Large intestine (tissue), 3 donors: ENCODE results near the gene FDX2. TPM values are rescaled to one million over a fixed set of nuclear protein-coding genes. Genes with fewer than 3 reads are reported as not detected.

Experiments used
- DNase-seq, 2 donors: peaks; one replicate each; pipeline versions ENCODE4 v3.0.0 to v3.0.0-alpha.2; 2013
- H3K27ac ChIP-seq: one replicate; pipeline ENCODE4 v1.5.1; 2013; ENCODE audit warnings: low read length
- H3K27me3 ChIP-seq: 2 replicates; pipeline ENCODE4 v1.6.1; 2013; ENCODE audit warnings: low read length; ENCODE audit not compliant: control insufficient read depth, insufficient read depth
- H3K36me3 ChIP-seq: 2 replicates; pipeline ENCODE4 v1.6.1; 2013; ENCODE audit warnings: low read length; ENCODE audit not compliant: control insufficient read depth, insufficient read depth
- H3K4me1 ChIP-seq: one replicate; pipeline ENCODE4 v1.6.1; 2013; ENCODE audit warnings: low read length; ENCODE audit not compliant: control insufficient read depth, insufficient read depth
- H3K4me3 ChIP-seq: one replicate; pipeline ENCODE4 v1.5.1; 2013; ENCODE audit warnings: low read length
- H3K9me3 ChIP-seq: one replicate; pipeline ENCODE4 v1.6.1; 2013; ENCODE audit warnings: mild to moderate bottlenecking, low read depth, low read length, moderate library complexity; ENCODE audit not compliant: control insufficient read depth
- whole genome bisulfite sequencing: methylation state at CpG from one replicate; pipeline ENCODE4 v1.1.5; 2013; ENCODE audit warnings: low lambda C conversion rate; ENCODE audit not compliant: insufficient coverage; 5-methylcytosine and 5-hydroxymethylcytosine counted together
- polyA plus RNA-seq: library from polyadenylated mRNA; unstranded; fragments of 120-200 nt; gene quantifications from one replicate; pipeline ENCODE4 v1.2.1, GENCODE V29; 2013

The FDX2 gene
- polyA plus RNA-seq, 1 donor: 17.9 TPM

DNA sequence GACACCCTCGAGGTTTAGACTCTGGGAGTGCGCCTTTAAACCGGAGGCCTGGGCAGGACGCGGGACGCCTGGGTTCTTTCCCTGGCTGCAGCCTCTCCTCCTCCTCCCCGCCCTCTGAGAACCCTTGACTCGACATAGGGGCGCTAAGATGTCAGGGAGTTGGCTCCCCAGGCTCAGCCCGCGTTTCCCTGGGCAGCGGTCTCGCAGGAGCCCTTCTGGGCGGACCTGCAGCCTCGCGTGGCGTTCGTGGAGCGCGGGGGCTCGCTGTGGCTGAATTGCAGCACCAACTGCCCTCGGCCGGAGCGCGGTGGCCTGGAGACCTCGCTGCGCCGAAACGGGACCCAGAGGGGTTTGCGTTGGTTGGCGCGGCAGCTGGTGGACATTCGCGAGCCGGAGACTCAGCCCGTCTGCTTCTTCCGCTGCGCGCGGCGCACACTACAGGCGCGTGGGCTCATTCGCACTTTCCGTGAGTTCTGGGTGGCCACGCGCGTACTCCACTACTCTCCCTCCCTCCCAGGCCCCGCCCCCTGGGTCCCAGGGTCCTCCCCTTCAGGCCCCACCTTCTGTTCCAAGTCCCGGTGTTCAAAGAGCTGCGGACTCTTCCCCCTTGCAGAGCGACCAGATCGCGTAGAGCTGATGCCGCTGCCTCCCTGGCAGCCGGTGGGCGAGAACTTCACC, 24.8 kb downstream of the FDX2 start:
- H3K36me3 ChIP-seq: peaks cover under 1% of the 10 kb centered on the region
- H3K27me3 ChIP-seq: peaks cover 94% of the 10 kb centered on the region
- no CpG with 5 or more reads among the region's 57 CpGs for WGBS
- H3K9me3 ChIP-seq: peaks cover 30% of the 10 kb centered on the region
- H3K27ac ChIP-seq: no peak overlapping the region
- peaks cover 60% of the 10 kb centered on the region for H3K4me1 ChIP-seq
- H3K4me3 ChIP-seq: peak overlapping the region; percentile 14
- peak in 1 of 2 donors; percentile 68 for DNase-seq

DNA sequence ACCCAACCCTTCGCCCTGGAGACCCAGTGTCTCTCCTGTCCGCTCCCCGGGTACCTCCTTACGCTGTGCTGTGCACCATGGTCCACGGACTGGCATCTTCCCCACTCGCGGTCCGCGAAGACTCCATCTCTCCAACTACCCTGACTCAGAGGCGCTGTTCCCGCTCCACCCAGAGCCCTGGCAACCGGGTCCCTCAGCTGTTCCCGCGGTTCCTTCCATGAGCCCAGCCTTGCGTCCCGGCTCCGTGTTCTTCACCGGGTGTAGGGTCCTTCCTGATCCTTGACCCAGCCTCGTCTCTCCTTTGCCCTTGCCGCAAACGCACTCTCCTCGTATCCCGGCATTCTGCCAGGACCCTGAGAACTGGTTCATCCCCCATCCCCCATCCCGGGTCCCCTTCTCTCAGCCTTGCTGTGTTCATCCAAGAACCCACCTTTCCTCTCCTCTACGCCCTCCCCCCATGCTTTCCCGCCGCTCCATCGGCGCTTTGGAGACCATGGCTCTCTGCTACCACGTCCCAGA, 25.4 kb downstream of the FDX2 start:
- peaks cover 92% of the 10 kb centered on the region for H3K27me3 ChIP-seq
- WGBS: 0% methylated on average over 1 of the region's 30 CpGs
- H3K4me1 ChIP-seq: peaks cover 54% of the 10 kb centered on the region

DNA sequence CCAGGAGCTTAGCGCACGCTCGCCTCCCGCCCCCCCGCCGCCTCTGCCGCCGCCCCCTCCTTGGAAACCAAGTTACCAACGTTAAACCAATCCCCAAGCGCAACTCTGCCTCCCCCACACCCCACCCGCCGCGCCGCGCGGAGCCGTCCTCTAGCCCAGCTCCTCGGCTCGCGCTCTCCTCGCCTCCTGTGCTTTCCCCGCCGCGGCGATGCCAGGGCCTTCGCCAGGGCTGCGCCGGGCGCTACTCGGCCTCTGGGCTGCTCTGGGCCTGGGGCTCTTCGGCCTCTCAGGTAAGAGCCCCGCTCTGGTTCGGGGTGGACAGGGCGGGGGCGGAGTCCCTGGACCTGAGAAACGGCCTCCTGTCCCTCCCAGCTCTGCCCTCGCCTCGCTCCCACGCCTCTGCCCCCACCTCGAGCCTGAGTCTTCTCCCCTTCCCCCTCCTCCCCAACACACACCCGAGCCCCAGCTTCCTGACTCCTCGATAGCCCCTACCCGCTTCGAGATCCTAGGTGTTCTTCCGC, 25.9 kb downstream of the FDX2 start, which contains the start of gene ICAM5:
TSS of gene ICAM5 (plus strand) at position 117 of the 521 bp plus-strand sequence. CDS start at position 209, 92 bp downstream.
- no CpG with 5 or more reads among the region's 45 CpGs for WGBS
- Histone ChIP-seq H3K9me3 (peaks cover 30% of the 10 kb centered on the region), H3K36me3 (peaks cover 11% of the 10 kb centered on the region), H3K4me3 (peak within 1 kb of the TSS; percentile 14), H3K27ac (no peak within 1 kb of the TSS), H3K27me3 (peaks cover 87% of the 10 kb centered on the region), H3K4me1 (peaks cover 54% of the 10 kb centered on the region)
- DNase-seq: no peak

More for the DNA sequence above, 25.4 kb downstream of the FDX2 start:
- no peak overlapping the region for H3K27ac ChIP-seq
- peaks cover 30% of the 10 kb centered on the region for H3K9me3 ChIP-seq
- no peak for DNase-seq
- H3K4me3 ChIP-seq: peak overlapping the region; percentile 14
- H3K36me3 ChIP-seq: peaks cover 6% of the 10 kb centered on the region

DNA sequence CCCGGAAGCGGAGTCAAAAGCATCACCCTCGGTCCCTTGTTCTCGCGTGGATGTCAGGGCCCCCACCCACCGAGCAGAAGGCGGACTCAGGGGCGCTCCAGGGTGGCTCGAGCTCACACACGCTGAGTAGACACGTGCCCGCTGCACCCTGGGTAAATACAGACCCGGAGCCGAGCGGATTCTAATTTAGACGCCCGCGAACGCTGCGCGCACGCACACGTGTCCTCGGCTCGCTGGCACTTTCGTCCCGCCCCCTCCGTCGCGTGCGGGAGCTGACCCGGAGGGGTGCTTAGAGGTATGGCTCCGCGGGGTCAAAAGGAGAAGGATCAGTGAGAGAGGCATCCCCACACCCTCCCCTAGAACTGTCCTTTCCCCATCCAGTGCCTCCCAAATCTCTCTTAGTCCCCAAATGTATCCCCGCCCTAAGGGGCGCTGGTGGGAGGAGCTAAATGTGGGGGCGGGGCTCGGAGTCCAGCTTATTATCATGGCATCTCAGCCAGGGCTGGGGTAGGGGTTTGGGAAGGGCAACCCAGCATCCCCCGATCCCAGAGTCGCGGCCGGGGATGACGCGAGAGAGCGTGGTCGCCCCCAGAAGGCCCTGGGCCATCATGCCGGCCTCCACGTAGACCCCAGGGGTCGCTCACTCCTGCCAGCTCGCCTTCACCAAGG, 26.5 kb downstream of the FDX2 start:
- peaks cover 81% of the 10 kb centered on the region for H3K27me3 ChIP-seq
- H3K9me3 ChIP-seq: peaks cover 29% of the 10 kb centered on the region
- no CpG with 5 or more reads among the region's 50 CpGs for WGBS
- H3K4me1 ChIP-seq: peaks cover 54% of the 10 kb centered on the region
- H3K27ac ChIP-seq: no peak overlapping the region
- H3K36me3 ChIP-seq: peaks cover 17% of the 10 kb centered on the region
- no peak overlapping the region for H3K4me3 ChIP-seq
- DNase-seq: peak in 1 of 2 donors; percentile 31

DNA sequence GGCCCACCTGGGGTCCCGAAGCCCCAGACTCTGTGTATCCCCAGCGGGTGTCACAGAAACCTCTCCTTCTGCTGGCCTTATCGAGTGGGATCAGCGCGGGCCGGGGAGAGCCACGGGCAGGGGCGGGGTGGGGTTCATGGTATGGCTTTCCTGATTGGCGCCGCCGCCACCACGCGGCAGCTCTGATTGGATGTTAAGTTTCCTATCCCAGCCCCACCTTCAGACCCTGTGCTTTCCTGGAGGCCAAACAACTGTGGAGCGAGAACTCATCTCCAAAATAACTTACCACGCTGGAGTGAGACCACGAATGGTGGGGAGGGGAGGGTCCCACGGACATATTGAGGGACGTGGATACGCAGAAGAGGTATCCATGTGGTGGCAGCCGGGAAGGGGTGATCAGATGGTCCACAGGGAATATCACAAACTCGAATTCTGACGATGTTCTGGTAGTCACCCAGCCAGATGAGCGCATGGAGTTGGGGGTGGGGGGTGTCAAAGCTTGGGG, 27.1 kb downstream of the FDX2 start:
- Histone ChIP-seq H3K4me3 (no peak overlapping the region), H3K27me3 (peaks cover 75% of the 10 kb centered on the region), H3K27ac (no peak overlapping the region), H3K9me3 (peaks cover 23% of the 10 kb centered on the region), H3K4me1 (peaks cover 54% of the 10 kb centered on the region), H3K36me3 (peaks cover 19% of the 10 kb centered on the region)
- WGBS: no CpG with 5 or more reads among the region's 23 CpGs
- DNase-seq: peak in 1 of 2 donors; percentile 50

DNA sequence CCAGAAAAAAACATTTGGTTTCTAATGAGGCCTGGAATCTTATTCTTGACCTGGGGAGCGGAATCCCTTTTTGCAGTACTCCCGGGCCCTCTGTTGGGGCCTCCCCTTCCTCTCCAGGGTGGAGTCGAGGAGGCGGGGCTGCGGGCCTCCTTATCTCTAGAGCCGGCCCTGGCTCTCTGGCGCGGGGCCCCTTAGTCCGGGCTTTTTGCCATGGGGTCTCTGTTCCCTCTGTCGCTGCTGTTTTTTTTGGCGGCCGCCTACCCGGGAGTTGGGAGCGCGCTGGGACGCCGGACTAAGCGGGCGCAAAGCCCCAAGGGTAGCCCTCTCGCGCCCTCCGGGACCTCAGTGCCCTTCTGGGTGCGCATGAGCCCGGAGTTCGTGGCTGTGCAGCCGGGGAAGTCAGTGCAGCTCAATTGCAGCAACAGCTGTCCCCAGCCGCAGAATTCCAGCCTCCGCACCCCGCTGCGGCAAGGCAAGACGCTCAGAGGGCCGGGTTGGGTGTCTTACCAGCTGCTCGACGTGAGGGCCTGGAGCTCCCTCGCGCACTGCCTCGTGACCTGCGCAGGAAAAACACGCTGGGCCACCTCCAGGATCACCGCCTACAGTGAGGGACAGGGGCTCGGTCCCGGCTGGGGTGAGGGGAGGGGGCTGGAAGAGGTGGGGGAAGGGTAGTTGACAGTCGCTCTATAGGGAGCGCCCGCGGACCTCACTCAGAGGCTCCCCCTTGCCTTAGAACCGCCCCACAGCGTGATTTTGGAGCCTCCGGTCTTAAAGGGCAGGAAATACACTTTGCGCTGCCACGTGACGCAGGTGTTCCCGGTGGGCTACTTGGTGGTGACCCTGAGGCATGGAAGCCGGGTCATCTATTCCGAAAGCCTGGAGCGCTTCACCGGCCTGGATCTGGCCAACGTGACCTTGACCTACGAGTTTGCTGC, 28.7 kb downstream of the FDX2 start, which contains the start of gene ICAM4:
TSS of gene ICAM4 (plus strand) at position 153 of the 935 bp plus-strand sequence. CDS start at position 211, 58 bp downstream.
- H3K27me3 ChIP-seq: peaks cover 59% of the 10 kb centered on the region
- H3K27ac ChIP-seq: no peak within 1 kb of the TSS
- DNase-seq: peak in 1 of 2 donors; percentile 71
- H3K4me1 ChIP-seq: peaks cover 46% of the 10 kb centered on the region
- no CpG with 5 or more reads among the region's 59 CpGs for WGBS
- peak within 1 kb of the TSS; percentile 23 for H3K4me3 ChIP-seq
- H3K36me3 ChIP-seq: peaks cover 23% of the 10 kb centered on the region
- peaks cover 10% of the 10 kb centered on the region for H3K9me3 ChIP-seq

DNA sequence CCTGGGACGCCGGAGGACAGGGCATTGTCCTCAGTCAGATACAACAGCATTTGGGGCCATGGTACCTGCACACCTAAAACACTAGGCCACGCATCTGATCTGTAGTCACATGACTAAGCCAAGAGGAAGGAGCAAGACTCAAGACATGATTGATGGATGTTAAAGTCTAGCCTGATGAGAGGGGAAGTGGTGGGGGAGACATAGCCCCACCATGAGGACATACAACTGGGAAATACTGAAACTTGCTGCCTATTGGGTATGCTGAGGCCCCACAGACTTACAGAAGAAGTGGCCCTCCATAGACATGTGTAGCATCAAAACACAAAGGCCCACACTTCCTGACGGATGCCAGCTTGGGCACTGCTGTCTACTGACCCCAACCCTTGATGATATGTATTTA, 30.4 kb downstream of the FDX2 start:
- peaks cover 42% of the 10 kb centered on the region for H3K27me3 ChIP-seq
- WGBS: no CpG with 5 or more reads among the region's 4 CpGs
- peaks cover 23% of the 10 kb centered on the region for H3K36me3 ChIP-seq
- peaks cover 6% of the 10 kb centered on the region for H3K9me3 ChIP-seq
- DNase-seq: no peak
- H3K4me3 ChIP-seq: no peak overlapping the region
- H3K4me1 ChIP-seq: peaks cover 31% of the 10 kb centered on the region
- H3K27ac ChIP-seq: no peak overlapping the region

DNA sequence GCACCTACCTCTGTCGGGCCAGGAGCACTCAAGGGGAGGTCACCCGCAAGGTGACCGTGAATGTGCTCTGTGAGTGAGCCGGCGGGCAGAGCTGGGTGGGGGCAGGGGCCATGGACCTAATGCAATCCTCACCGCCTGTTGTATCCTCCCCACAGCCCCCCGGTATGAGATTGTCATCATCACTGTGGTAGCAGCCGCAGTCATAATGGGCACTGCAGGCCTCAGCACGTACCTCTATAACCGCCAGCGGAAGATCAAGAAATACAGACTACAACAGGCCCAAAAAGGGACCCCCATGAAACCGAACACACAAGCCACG, 30.9 kb downstream of the FDX2 start:
- peaks cover 37% of the 10 kb centered on the region for H3K27me3 ChIP-seq
- peaks cover 28% of the 10 kb centered on the region for H3K4me1 ChIP-seq
- peaks cover 6% of the 10 kb centered on the region for H3K9me3 ChIP-seq
- no CpG with 5 or more reads among the region's 13 CpGs for WGBS
- no peak overlapping the region for H3K4me3 ChIP-seq
- no peak overlapping the region for H3K27ac ChIP-seq
- H3K36me3 ChIP-seq: peaks cover 23% of the 10 kb centered on the region
- no peak for DNase-seq

DNA sequence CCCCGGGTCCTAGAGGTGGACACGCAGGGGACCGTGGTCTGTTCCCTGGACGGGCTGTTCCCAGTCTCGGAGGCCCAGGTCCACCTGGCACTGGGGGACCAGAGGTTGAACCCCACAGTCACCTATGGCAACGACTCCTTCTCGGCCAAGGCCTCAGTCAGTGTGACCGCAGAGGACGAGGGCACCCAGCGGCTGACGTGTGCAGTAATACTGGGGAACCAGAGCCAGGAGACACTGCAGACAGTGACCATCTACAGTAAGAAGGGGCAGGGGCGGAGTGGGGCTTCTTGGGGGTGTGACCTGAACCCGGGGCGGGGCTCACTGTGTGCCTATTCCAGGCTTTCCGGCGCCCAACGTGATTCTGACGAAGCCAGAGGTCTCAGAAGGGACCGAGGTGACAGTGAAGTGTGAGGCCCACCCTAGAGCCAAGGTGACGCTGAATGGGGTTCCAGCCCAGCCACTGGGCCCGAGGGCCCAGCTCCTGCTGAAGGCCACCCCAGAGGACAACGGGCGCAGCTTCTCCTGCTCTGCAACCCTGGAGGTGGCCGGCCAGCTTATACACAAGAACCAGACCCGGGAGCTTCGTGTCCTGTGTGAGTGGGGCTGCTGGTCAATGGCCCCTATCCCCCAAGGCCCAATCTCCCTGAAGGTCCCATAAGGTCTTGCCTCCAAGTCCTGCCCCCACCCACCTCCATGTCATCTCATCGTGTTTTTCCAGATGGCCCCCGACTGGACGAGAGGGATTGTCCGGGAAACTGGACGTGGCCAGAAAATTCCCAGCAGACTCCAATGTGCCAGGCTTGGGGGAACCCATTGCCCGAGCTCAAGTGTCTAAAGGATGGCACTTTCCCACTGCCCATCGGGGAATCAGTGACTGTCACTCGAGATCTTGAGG, 31.5 kb downstream of the FDX2 start:
- H3K36me3 ChIP-seq: peaks cover 23% of the 10 kb centered on the region
- H3K4me1 ChIP-seq: peaks cover 25% of the 10 kb centered on the region
- DNase-seq: no peak
- no CpG with 5 or more reads among the region's 34 CpGs for WGBS
- H3K27ac ChIP-seq: no peak overlapping the region
- H3K4me3 ChIP-seq: no peak overlapping the region
- H3K9me3 ChIP-seq: peaks cover 4% of the 10 kb centered on the region
- H3K27me3 ChIP-seq: peaks cover 31% of the 10 kb centered on the region
